ENCODE measurements around the gene CREG2.

DNA sequence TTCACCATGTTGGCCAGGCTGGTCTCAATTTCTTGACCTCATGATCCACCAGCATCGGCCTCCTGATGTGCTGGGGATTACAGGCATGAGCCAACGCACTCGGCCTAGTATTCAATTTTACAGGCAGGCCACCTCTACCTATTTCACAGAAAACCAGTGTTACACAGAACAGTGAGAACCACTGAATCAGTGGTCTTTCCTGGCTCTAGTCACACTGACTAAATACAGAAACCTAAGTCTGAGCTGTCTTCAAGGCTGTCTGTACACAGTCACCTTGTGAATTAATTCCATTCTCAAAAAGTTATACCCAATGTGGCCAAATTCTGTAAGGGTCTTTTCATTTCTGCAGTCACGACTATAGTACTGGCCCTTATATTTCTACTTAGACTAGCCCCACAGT is 82.3 kb downstream of the CREG2 start:
- TF ChIP-seq TAF1 (IDR thresholded peaks at IDR 0.05; ENCODE audit: borderline replicate concordance, insufficient read depth, low read length) (no peak), POLR2AphosphoS5 (IDR thresholded peaks at IDR 0.05; ENCODE audit: low read depth, low read length) (no peak)
- TF ChIP-seq, protein P1, sequence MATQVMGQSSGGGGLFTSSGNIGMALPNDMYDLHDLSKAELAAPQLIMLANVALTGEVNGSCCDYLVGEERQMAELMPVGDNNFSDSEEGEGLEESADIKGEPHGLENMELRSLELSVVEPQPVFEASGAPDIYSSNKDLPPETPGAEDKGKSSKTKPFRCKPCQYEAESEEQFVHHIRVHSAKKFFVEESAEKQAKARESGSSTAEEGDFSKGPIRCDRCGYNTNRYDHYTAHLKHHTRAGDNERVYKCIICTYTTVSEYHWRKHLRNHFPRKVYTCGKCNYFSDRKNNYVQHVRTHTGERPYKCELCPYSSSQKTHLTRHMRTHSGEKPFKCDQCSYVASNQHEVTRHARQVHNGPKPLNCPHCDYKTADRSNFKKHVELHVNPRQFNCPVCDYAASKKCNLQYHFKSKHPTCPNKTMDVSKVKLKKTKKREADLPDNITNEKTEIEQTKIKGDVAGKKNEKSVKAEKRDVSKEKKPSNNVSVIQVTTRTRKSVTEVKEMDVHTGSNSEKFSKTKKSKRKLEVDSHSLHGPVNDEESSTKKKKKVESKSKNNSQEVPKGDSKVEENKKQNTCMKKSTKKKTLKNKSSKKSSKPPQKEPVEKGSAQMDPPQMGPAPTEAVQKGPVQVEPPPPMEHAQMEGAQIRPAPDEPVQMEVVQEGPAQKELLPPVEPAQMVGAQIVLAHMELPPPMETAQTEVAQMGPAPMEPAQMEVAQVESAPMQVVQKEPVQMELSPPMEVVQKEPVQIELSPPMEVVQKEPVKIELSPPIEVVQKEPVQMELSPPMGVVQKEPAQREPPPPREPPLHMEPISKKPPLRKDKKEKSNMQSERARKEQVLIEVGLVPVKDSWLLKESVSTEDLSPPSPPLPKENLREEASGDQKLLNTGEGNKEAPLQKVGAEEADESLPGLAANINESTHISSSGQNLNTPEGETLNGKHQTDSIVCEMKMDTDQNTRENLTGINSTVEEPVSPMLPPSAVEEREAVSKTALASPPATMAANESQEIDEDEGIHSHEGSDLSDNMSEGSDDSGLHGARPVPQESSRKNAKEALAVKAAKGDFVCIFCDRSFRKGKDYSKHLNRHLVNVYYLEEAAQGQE (IDR thresholded peaks at IDR 0.05; ENCODE audit: insufficient read depth in 1 of 2, low read depth in 2 of 2, low read length in 2 of 2): no peak
